Measurements from ENCODE around the gene HP. TPM values are rescaled to one million over a fixed set of nuclear protein-coding genes. Genes with fewer than 3 reads are reported as not detected.

The HP gene
- total RNA-seq, 1 donor from 2014 or later, result not detected

GRCh38 chr16:72043058-72043457, 11.2 kb upstream of the HP start:
- no peak for TF ChIP-seq CTCF (IDR thresholded peaks at IDR 0.05)
- H3K4me3 Mint-ChIP-seq (ENCODE audit: unreplicated experiment), result no peak overlapping the region
- no peak for DNase-seq (ENCODE audit: extremely low spot score, unreplicated experiment)
- H3K4me1 Mint-ChIP-seq (ENCODE audit: unreplicated experiment), result no peaks in the 10 kb centered on the region
- no peaks in the 10 kb centered on the region for H3K27me3 Mint-ChIP-seq (ENCODE audit: unreplicated experiment)
- peaks cover 9% of the 10 kb centered on the region for H3K36me3 Mint-ChIP-seq (ENCODE audit: unreplicated experiment)
- H3K9me3 Mint-ChIP-seq (ENCODE audit: unreplicated experiment), result no peaks in the 10 kb centered on the region
- no peak overlapping the region for H3K27ac Mint-ChIP-seq (ENCODE audit: unreplicated experiment)

- no peaks in the 10 kb centered on the region for H3K27me3 Mint-ChIP-seq (ENCODE audit: unreplicated experiment)
- TF ChIP-seq CTCF (IDR thresholded peaks at IDR 0.05), result no peak
- no peak overlapping the region for H3K27ac Mint-ChIP-seq (ENCODE audit: unreplicated experiment)
- no peak overlapping the region for H3K4me3 Mint-ChIP-seq (ENCODE audit: unreplicated experiment)
- H3K9me3 Mint-ChIP-seq (ENCODE audit: unreplicated experiment), result no peaks in the 10 kb centered on the region
- peaks cover 9% of the 10 kb centered on the region for H3K36me3 Mint-ChIP-seq (ENCODE audit: unreplicated experiment)
- no peaks in the 10 kb centered on the region for H3K4me1 Mint-ChIP-seq (ENCODE audit: unreplicated experiment)
- no peak for DNase-seq (ENCODE audit: extremely low spot score, unreplicated experiment)
Measured at GRCh38 chr16:72043539-72043938, 10.8 kb upstream of the HP start.

- H3K27ac Mint-ChIP-seq (ENCODE audit: unreplicated experiment), result no peak overlapping the region
- peaks cover 9% of the 10 kb centered on the region for H3K36me3 Mint-ChIP-seq (ENCODE audit: unreplicated experiment)
- H3K9me3 Mint-ChIP-seq (ENCODE audit: unreplicated experiment), result peaks cover 4% of the 10 kb centered on the region
- TF ChIP-seq CTCF (IDR thresholded peaks at IDR 0.05), result no peak
- no peaks in the 10 kb centered on the region for H3K4me1 Mint-ChIP-seq (ENCODE audit: unreplicated experiment)
- H3K27me3 Mint-ChIP-seq (ENCODE audit: unreplicated experiment), result no peaks in the 10 kb centered on the region
- H3K4me3 Mint-ChIP-seq (ENCODE audit: unreplicated experiment), result no peak overlapping the region
- DNase-seq (ENCODE audit: extremely low spot score, unreplicated experiment), result no peak
Measured at GRCh38 chr16:72044296-72044695, 10.0 kb upstream of the HP start.

GRCh38 chr16:72044825-72045359, 9.4 kb upstream of the HP start:
- Mint-ChIP-seq H3K27ac (ENCODE audit: unreplicated experiment) (no peak overlapping the region), H3K27me3 (ENCODE audit: unreplicated experiment) (no peaks in the 10 kb centered on the region), H3K4me1 (ENCODE audit: unreplicated experiment) (no peaks in the 10 kb centered on the region), H3K9me3 (ENCODE audit: unreplicated experiment) (peaks cover 7% of the 10 kb centered on the region), H3K4me3 (ENCODE audit: unreplicated experiment) (no peak overlapping the region), H3K36me3 (ENCODE audit: unreplicated experiment) (peaks cover 9% of the 10 kb centered on the region)
- TF ChIP-seq CTCF (IDR thresholded peaks at IDR 0.05), result no peak
- DNase-seq (ENCODE audit: extremely low spot score, unreplicated experiment), result no peak

- Mint-ChIP-seq H3K4me1 (ENCODE audit: unreplicated experiment) (no peaks in the 10 kb centered on the region), H3K27me3 (ENCODE audit: unreplicated experiment) (peaks cover 4% of the 10 kb centered on the region), H3K9me3 (ENCODE audit: unreplicated experiment) (peaks cover 9% of the 10 kb centered on the region), H3K27ac (ENCODE audit: unreplicated experiment) (no peak overlapping the region), H3K4me3 (ENCODE audit: unreplicated experiment) (no peak overlapping the region), H3K36me3 (ENCODE audit: unreplicated experiment) (no peaks in the 10 kb centered on the region)
- DNase-seq (ENCODE audit: extremely low spot score, unreplicated experiment), result no peak
- TF ChIP-seq CTCF (IDR thresholded peaks at IDR 0.05), result no peak
Measured at GRCh38 chr16:72049110-72049509, 5.2 kb upstream of the HP start.

All from osteocyte (in vitro differentiated cells).